HCEC 1CT (cell line): Measurements from ENCODE around the gene KAT6B.

Source experiments
- DNase-seq: peaks from one replicate; pipeline ENCODE4 v3.0.0-alpha.2; 2017

The KAT6B gene

GRCh38 chr10:75019370-75019769 is 193.0 kb downstream of the KAT6B start:
- peak; percentile 15 for DNase-seq

GRCh38 chr10:75020168-75020567 is 193.8 kb downstream of the KAT6B start:
- DNase-seq: no peak

- DNase-seq: no peak
Measured at GRCh38 chr10:75021379-75022249, 195.2 kb downstream of the KAT6B start.

- DNase-seq: no peak
Measured at GRCh38 chr10:75023074-75023473, 196.7 kb downstream of the KAT6B start.

GRCh38 chr10:75024971-75025523 is 198.6 kb downstream of the KAT6B start:
- DNase-seq: no peak

- no peak for DNase-seq
Measured at GRCh38 chr10:75028049-75028448, 201.6 kb downstream of the KAT6B start.

GRCh38 chr10:75028748-75029147 is 202.3 kb downstream of the KAT6B start:
- DNase-seq: no peak

- DNase-seq: no peak
Measured at GRCh38 chr10:75029420-75029819, 203.0 kb downstream of the KAT6B start.

- DNase-seq: no peak
Measured at GRCh38 chr10:75029857-75030256, 203.5 kb downstream of the KAT6B start.

GRCh38 chr10:75030371-75030770 is 204.0 kb downstream of the KAT6B start:
- no peak for DNase-seq

GRCh38 chr10:75032119-75032518 is 205.7 kb downstream of the KAT6B start:
- DNase-seq: no peak

- no peak for DNase-seq
Measured at GRCh38 chr10:75032813-75033212, 206.4 kb downstream of the KAT6B start.

- no peak for DNase-seq
Measured at GRCh38 chr10:75033399-75034130, 207.2 kb downstream of the KAT6B start.

- no peak for DNase-seq
Measured at GRCh38 chr10:75034131-75034512, 207.7 kb downstream of the KAT6B start.

- no peak for DNase-seq
Measured at GRCh38 chr10:75034714-75035258, 208.4 kb downstream of the KAT6B start.

- peak; percentile 23 for DNase-seq
Measured at GRCh38 chr10:75035975-75036708, 209.7 kb downstream of the KAT6B start.

- no peak for DNase-seq
Measured at GRCh38 chr10:75037171-75038153, 211.1 kb downstream of the KAT6B start.

GRCh38 chr10:75038335-75038734 is 211.9 kb downstream of the KAT6B start:
- no peak for DNase-seq

- DNase-seq: no peak
Measured at GRCh38 chr10:75040576-75040975, 214.2 kb downstream of the KAT6B start.

GRCh38 chr10:75042292-75042974 is 216.0 kb downstream of the KAT6B start:
- DNase-seq: peak; percentile 38
